Omental fat pad (tissue), 4 donors: ENCODE data around the gene FAAP20. TPM values are rescaled to one million over a fixed set of nuclear protein-coding genes. Genes with fewer than 3 reads are reported as not detected.

Source experiments
- ATAC-seq: fragments of 150-250 bp; one replicate; pipeline ENCODE4 v1.9.1; 2016; ENCODE audit warnings: mild to moderate bottlenecking, moderate library complexity; ENCODE audit not compliant: low FRiP score
- DNase-seq: peaks from one replicate; pipeline ENCODE4 v3.0.0-alpha.2; 2019; ENCODE audit warnings: low spot score
- CTCF ChIP-seq, 3 donors: fragments of 450-650 bp; IDR thresholded peaks; one replicate each; pipeline ENCODE4 v1.5.1; 2016 to 2017; ENCODE audit warnings: antibody characterized with exemption in 3 of 3, mild to moderate bottlenecking in 3 of 3, moderate library complexity in 2 of 3
- total RNA-seq, 4 donors: library from RNA; depleted of rRNA; stranded (reverse); fragments of >200 nt; gene quantifications; one replicate each; pipeline ENCODE4 v1.1.0, GENCODE V29; 2016

The FAAP20 gene
- total RNA-seq, 4 donors from 2014 or later, result 14.2 to 24.9 (median 21.8) TPM

GRCh38 chr1:2180297-2181245 is 14.0 kb downstream of the FAAP20 start:
- no peak for DNase-seq
- TF ChIP-seq CTCF (IDR thresholded peaks at IDR 0.05), result no peak
- no peak for ATAC-seq

- no peak for ATAC-seq
- no peak for TF ChIP-seq CTCF (IDR thresholded peaks at IDR 0.05)
- no peak for DNase-seq
These were observed 15.1 kb downstream of the FAAP20 start for GRCh38 chr1:2179283-2180013.

GRCh38 chr1:2178875-2179274 is 15.7 kb downstream of the FAAP20 start:
- DNase-seq, result no peak
- no peak for TF ChIP-seq CTCF (IDR thresholded peaks at IDR 0.05)
- ATAC-seq, result no peak

GRCh38 chr1:2177946-2178538 is 16.5 kb downstream of the FAAP20 start:
- DNase-seq (no peak), ATAC-seq (no peak)
- no peak for TF ChIP-seq CTCF (IDR thresholded peaks at IDR 0.05)

GRCh38 chr1:2177541-2177940 is 17.0 kb downstream of the FAAP20 start:
- ATAC-seq, result no peak
- no peak for DNase-seq
- TF ChIP-seq CTCF (IDR thresholded peaks at IDR 0.05), result no peak

- ATAC-seq (no peak), DNase-seq (no peak)
- no peak for TF ChIP-seq CTCF (IDR thresholded peaks at IDR 0.05)
These were observed 18.0 kb downstream of the FAAP20 start for GRCh38 chr1:2176615-2177014.
